H9 (cell line): ENCODE data around the gene ELOVL6. TPM values are rescaled to one million over a fixed set of nuclear protein-coding genes. Genes with fewer than 3 reads are reported as not detected.

Experiments
- DNase-seq: peaks from one replicate; pipeline ENCODE4 v3.0.0-alpha.2; 2017
- H2AFZ ChIP-seq: one replicate; pipeline ENCODE4 v1.6.1; 2013; ENCODE audit warnings: mild to moderate bottlenecking, low read length, control low read depth, moderate library complexity
- H2AK5ac ChIP-seq: 2 replicates; pipeline ENCODE4 v1.6.1; 2013; ENCODE audit warnings: low read length, control low read depth, mixed read lengths; ENCODE audit not compliant: insufficient read length
- H2BK120ac ChIP-seq: one replicate; pipeline ENCODE4 v1.6.1; 2013; ENCODE audit warnings: low read depth, mild to moderate bottlenecking, low read length, control low read depth, inconsistent platforms; ENCODE audit not compliant: poor library complexity, severe bottlenecking
- H2BK12ac ChIP-seq: 2 replicates; pipeline ENCODE4 v1.6.1; 2013; ENCODE audit warnings: low read length, control low read depth, mixed read lengths, low read depth; ENCODE audit not compliant: insufficient read length
- H2BK15ac ChIP-seq: 2 replicates; pipeline ENCODE4 v1.6.1; 2013; ENCODE audit warnings: low read depth, low read length, control low read depth
- H2BK20ac ChIP-seq: one replicate; pipeline ENCODE4 v1.6.1; 2013; ENCODE audit warnings: low read depth, mild to moderate bottlenecking, low read length, control low read depth, inconsistent platforms; ENCODE audit not compliant: poor library complexity, severe bottlenecking
- H2BK5ac ChIP-seq: 2 replicates; pipeline ENCODE4 v1.6.1; 2013; ENCODE audit warnings: low read length, control low read depth, mixed read lengths; ENCODE audit not compliant: insufficient read length
- H3K14ac ChIP-seq: 2 replicates; pipeline ENCODE4 v1.6.1; 2013; ENCODE audit warnings: low read length, control low read depth; ENCODE audit not compliant: insufficient read depth
- H3K18ac ChIP-seq: 2 replicates; pipeline ENCODE4 v1.6.1; 2013; ENCODE audit warnings: low read depth, mild to moderate bottlenecking, mixed read lengths, low read length, control low read depth; ENCODE audit not compliant: insufficient read length
- H3K23ac ChIP-seq: 2 replicates; pipeline ENCODE4 v1.6.1; 2013; ENCODE audit warnings: low read length, control low read depth, mixed read lengths, low read depth; ENCODE audit not compliant: insufficient read length
- H3K23me2 ChIP-seq: 2 replicates; pipeline ENCODE4 v1.6.1; 2013; ENCODE audit warnings: low read depth, mild to moderate bottlenecking, mixed read lengths, low read length, control low read depth; ENCODE audit not compliant: insufficient read length, poor library complexity, severe bottlenecking
- H3K27ac ChIP-seq: 2 replicates; pipeline ENCODE4 v1.5.1; 2013; ENCODE audit warnings: low read length, control low read depth, mixed read lengths, low read depth; ENCODE audit not compliant: insufficient read length
- H3K27me3 ChIP-seq: 2 replicates; pipeline ENCODE4 v1.6.1; 2013; ENCODE audit warnings: low read length, control low read depth, inconsistent platforms; ENCODE audit not compliant: insufficient read depth
- H3K4ac ChIP-seq: 2 replicates; pipeline ENCODE4 v1.6.1; 2013; ENCODE audit warnings: low read depth, mild to moderate bottlenecking, control low read depth, inconsistent platforms, low read length, moderate library complexity
- H3K4me1 ChIP-seq: 2 replicates; pipeline ENCODE4 v1.6.1; 2013; ENCODE audit warnings: low read length, control low read depth, inconsistent platforms; ENCODE audit not compliant: insufficient read depth
- H3K4me2 ChIP-seq: 2 replicates; pipeline ENCODE4 v1.6.1; 2013; ENCODE audit warnings: low read length, control low read depth, mixed read lengths; ENCODE audit not compliant: insufficient read length, insufficient read depth
- H3K56ac ChIP-seq: 2 replicates; pipeline ENCODE4 v1.6.1; 2013; ENCODE audit warnings: low read depth, mild to moderate bottlenecking, mixed read lengths, low read length, control low read depth; ENCODE audit not compliant: insufficient read length
- H3K79me1 ChIP-seq: 2 replicates; pipeline ENCODE4 v1.6.1; 2013; ENCODE audit warnings: low read depth, mild to moderate bottlenecking, moderate library complexity, low read length, control low read depth, inconsistent platforms; ENCODE audit not compliant: insufficient read depth, poor library complexity, severe bottlenecking
- H3K79me2 ChIP-seq: 2 replicates; pipeline ENCODE4 v1.6.1; 2013; ENCODE audit warnings: low read length, control low read depth, inconsistent platforms; ENCODE audit not compliant: insufficient read depth
- H3K9ac ChIP-seq: 2 replicates; pipeline ENCODE4 v1.6.1; 2013; ENCODE audit warnings: low read length, control low read depth, mixed read lengths; ENCODE audit not compliant: insufficient read length; ENCODE audit errors: extremely low read depth
- H3K9me3 ChIP-seq: one replicate; pipeline ENCODE4 v1.6.1; 2013; ENCODE audit warnings: low read depth, low read length, inconsistent platforms; ENCODE audit not compliant: control insufficient read depth
- H3T11ph ChIP-seq: one replicate; pipeline ENCODE4 v1.6.1; 2013; ENCODE audit warnings: mild to moderate bottlenecking, low read length, control low read depth, inconsistent platforms
- H4K20me1 ChIP-seq: one replicate; pipeline ENCODE4 v1.6.1; 2013; ENCODE audit not compliant: control insufficient read depth, insufficient read length, insufficient read depth
- H4K5ac ChIP-seq: 2 replicates; pipeline ENCODE4 v1.6.1; 2013; ENCODE audit warnings: low read depth, mild to moderate bottlenecking, mixed read lengths, low read length, control low read depth; ENCODE audit not compliant: insufficient read length
- H4K8ac ChIP-seq: replicated peaks from 2 replicates; pipeline ENCODE4 v1.6.1; 2013; ENCODE audit warnings: low read length, control low read depth, mixed read lengths, low read depth; ENCODE audit not compliant: insufficient read length
- H4K91ac ChIP-seq: 2 replicates; pipeline ENCODE4 v1.6.1; 2013; ENCODE audit warnings: low read depth, mild to moderate bottlenecking, moderate library complexity, mixed read lengths, low read length, control low read depth; ENCODE audit not compliant: insufficient read length
- H3K27ac Mint-ChIP-seq, 3 experiments: 2 replicates in 2 of 3; 3 replicates in 1 of 3; pipeline ENCODE4 v1.8.0; 2020 to 2021; ENCODE audit warnings: mixed read lengths in 3 of 3, mild to moderate bottlenecking in 1 of 3, moderate library complexity in 1 of 3
- H3K27me3 Mint-ChIP-seq: 2 replicates; pipeline ENCODE4 v1.8.0; 2021; ENCODE audit warnings: low read depth, mild to moderate bottlenecking, moderate library complexity, mixed read lengths
- H3K36me3 Mint-ChIP-seq, 3 experiments: 2 replicates in 2 of 3; 3 replicates in 1 of 3; pipeline ENCODE4 v1.8.0; 2020 to 2021; ENCODE audit warnings: low read depth in 3 of 3, mixed read lengths in 3 of 3; ENCODE audit not compliant: insufficient read depth in 1 of 3
- H3K4me1 Mint-ChIP-seq, 2 experiments: 2 replicates each; pipeline ENCODE4 v1.8.0; 2020; ENCODE audit warnings: mixed read lengths in 2 of 2
- H3K4me3 Mint-ChIP-seq, 2 experiments: 2 replicates in 1 of 2; 3 replicates in 1 of 2; pipeline ENCODE4 v1.8.0; 2020 to 2021; ENCODE audit warnings: mild to moderate bottlenecking in 2 of 2, mixed read lengths in 2 of 2, moderate library complexity in 1 of 2
- H3K9me3 Mint-ChIP-seq, 2 experiments: 2 replicates in 1 of 2; 3 replicates in 1 of 2; pipeline ENCODE4 v1.8.0; 2020; ENCODE audit warnings: mild to moderate bottlenecking in 2 of 2, mixed read lengths in 2 of 2, moderate library complexity in 1 of 2
- CTCF ChIP-seq: fragments of 200-600 bp; sonication (generic); conservative IDR thresholded peaks from 3 replicates; pipeline ENCODE4 v1.8.0; 2021; ENCODE audit warnings: antibody characterized with exemption, mild to moderate bottlenecking
- WGBS: extraction: QIAGEN DNeasy Blood & Tissue Kit; methylation state at CpG from one replicate; pipeline ENCODE4 v1.1.7; 2013; ENCODE audit warnings: missing lambda C conversion rate, low lambda C conversion rate, mixed read lengths; ENCODE audit not compliant: insufficient read length; ENCODE audit errors: extremely low coverage; 5-methylcytosine and 5-hydroxymethylcytosine counted together
- total RNA-seq: library from RNA; stranded (reverse); gene quantifications from 2 replicates; pipeline ENCODE4 v1.2.1, GENCODE V29; 2021

The ELOVL6 gene
- total RNA-seq, 1 experiment from 2014 or later = 64.6 TPM

- no peak overlapping the region for H3K14ac ChIP-seq
- H3K4me1 Mint-ChIP-seq = no peaks in the 10 kb centered on the region
- H3K9me3 ChIP-seq = no peaks in the 10 kb centered on the region
These were observed 201.9 kb downstream of the ELOVL6 start for GRCh38 chr4:109996526-109996925.

More at GRCh38 chr4:109996526-109996925, 201.9 kb downstream of the ELOVL6 start:
- Histone ChIP-seq H3K18ac (no peak overlapping the region), H3K4me1 (no peaks in the 10 kb centered on the region), H3K9ac (no peak overlapping the region), H3T11ph (no peak overlapping the region), H2AFZ (no peak overlapping the region), H3K23ac (no peak overlapping the region), H4K20me1 (no peaks in the 10 kb centered on the region), H3K56ac (no peak overlapping the region), H3K27ac (no peak overlapping the region), H2AK5ac (no peak overlapping the region), H4K5ac (no peak overlapping the region), H3K79me1 (no peaks in the 10 kb centered on the region), H4K91ac (no peak overlapping the region), H2BK120ac (no peak overlapping the region), H3K4ac (no peak overlapping the region), H3K79me2 (no peaks in the 10 kb centered on the region), H2BK12ac (no peak overlapping the region), H2BK15ac (no peak overlapping the region), H2BK5ac (no peak overlapping the region), H3K23me2 (no peaks in the 10 kb centered on the region), H3K4me2 (no peak overlapping the region), H3K27me3 (no peaks in the 10 kb centered on the region), H2BK20ac (no peak overlapping the region), H4K8ac (no peak overlapping the region)
- H3K4me3 Mint-ChIP-seq = no peak overlapping the region
- no peak overlapping the region; a peak in 1 of 7 replicates for H3K27ac Mint-ChIP-seq
- no peaks in the 10 kb centered on the region for H3K27me3 Mint-ChIP-seq
- WGBS = no CpG with 5 or more reads among the region's 3 CpGs
- no peak for DNase-seq
- no peaks in the 10 kb centered on the region for H3K36me3 Mint-ChIP-seq
- H3K9me3 Mint-ChIP-seq = no peaks in the 10 kb centered on the region
- TF ChIP-seq CTCF = no peak
